Measurements from ENCODE around the gene PCA3. TPM values are rescaled to one million over a fixed set of nuclear protein-coding genes. Genes with fewer than 3 reads are reported as not detected.

Gene PCA3
- total RNA-seq, 1 donor from 2014 or later: not detected

- H3K36me3 ChIP-seq (ENCODE audit: control insufficient read depth, insufficient read depth, low read length): no peaks in the 10 kb centered on the region
- no peak overlapping the region for H3K4me3 ChIP-seq (ENCODE audit: low read depth, low read length)
- no peaks in the 10 kb centered on the region for H3K27me3 ChIP-seq (ENCODE audit: control insufficient read depth, insufficient read depth, low read length)
- DNase-seq (ENCODE audit: low read depth) (no peak), FAIRE-seq (no peak)
- no peak for TF ChIP-seq CTCF (IDR thresholded peaks at IDR 0.05; ENCODE audit: insufficient read depth, low read length, severe bottlenecking)
These were observed 56.2 kb downstream of the PCA3 start for GRCh38 chr9:76820431-76820830.

- no peak overlapping the region for H3K4me3 ChIP-seq (ENCODE audit: low read depth, low read length)
- no peak for DNase-seq (ENCODE audit: low read depth)
- no peak for TF ChIP-seq CTCF (IDR thresholded peaks at IDR 0.05; ENCODE audit: insufficient read depth, low read length, severe bottlenecking)
- H3K36me3 ChIP-seq (ENCODE audit: control insufficient read depth, insufficient read depth, low read length): no peaks in the 10 kb centered on the region
- no peaks in the 10 kb centered on the region for H3K27me3 ChIP-seq (ENCODE audit: control insufficient read depth, insufficient read depth, low read length)
- FAIRE-seq: no peak
These were observed 63.2 kb downstream of the PCA3 start for GRCh38 chr9:76827296-76828080.

GRCh38 chr9:76828447-76828846 lies 64.2 kb downstream of the PCA3 start:
- no peak for TF ChIP-seq CTCF (IDR thresholded peaks at IDR 0.05; ENCODE audit: insufficient read depth, low read length, severe bottlenecking)
- FAIRE-seq (no peak), DNase-seq (ENCODE audit: low read depth) (no peak)
- Histone ChIP-seq H3K4me3 (ENCODE audit: low read depth, low read length) (no peak overlapping the region), H3K36me3 (ENCODE audit: control insufficient read depth, insufficient read depth, low read length) (no peaks in the 10 kb centered on the region), H3K27me3 (ENCODE audit: control insufficient read depth, insufficient read depth, low read length) (no peaks in the 10 kb centered on the region)

GRCh38 chr9:76835571-76836283 lies 71.5 kb downstream of the PCA3 start:
- DNase-seq (ENCODE audit: low read depth) (peak; percentile 55), FAIRE-seq (no peak)
- TF ChIP-seq CTCF (IDR thresholded peaks at IDR 0.05; ENCODE audit: insufficient read depth, low read length, severe bottlenecking): no peak
- no peaks in the 10 kb centered on the region for H3K27me3 ChIP-seq (ENCODE audit: control insufficient read depth, insufficient read depth, low read length)
- H3K4me3 ChIP-seq (ENCODE audit: low read depth, low read length): no peak overlapping the region
- H3K36me3 ChIP-seq (ENCODE audit: control insufficient read depth, insufficient read depth, low read length): no peaks in the 10 kb centered on the region

Other genes starting within 250 kb of the PCA3 start
- gene PRUNE2, start 141.7 kb downstream of the PCA3 start, total RNA-seq: under 0.01 TPM in 1 of 2 replicates, not detected in the other